ENCODE measurements around the gene SLC35D3.
"Not testable (repeated sequence)": the region's sequence is repeated elsewhere in the genome, so short reads cannot be mapped to it uniquely, and the experiment has no call there.

The SLC35D3 gene

DNA sequence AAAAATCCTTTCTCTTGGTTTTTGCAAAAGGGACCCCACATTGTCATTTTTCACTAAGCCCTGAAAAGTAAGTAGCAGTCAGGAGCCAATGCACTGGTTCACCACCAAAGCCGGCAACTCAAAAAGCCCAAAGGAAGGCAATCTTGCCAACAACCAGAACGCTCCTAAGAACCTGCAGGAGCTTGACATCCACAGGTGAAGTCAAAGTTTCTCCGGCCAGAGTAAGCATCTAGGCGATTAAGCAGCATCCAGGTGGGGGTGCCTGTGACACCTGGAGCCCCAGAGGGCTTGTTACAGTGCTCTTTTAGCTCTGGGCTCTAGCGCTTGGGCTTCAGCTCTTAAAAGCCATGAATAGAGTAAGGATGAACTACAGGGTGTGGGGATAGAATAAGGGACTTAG, 36.1 kb downstream of the SLC35D3 start:
- in situ Hi-C loops (cut with HindIII; ENCODE audit: low pct_ligation_motif_present, low pct_unique_long_range_greater_than_20kb, low sequenced_read_pairs): no loop called here
- DNase-seq: no peak

DNA sequence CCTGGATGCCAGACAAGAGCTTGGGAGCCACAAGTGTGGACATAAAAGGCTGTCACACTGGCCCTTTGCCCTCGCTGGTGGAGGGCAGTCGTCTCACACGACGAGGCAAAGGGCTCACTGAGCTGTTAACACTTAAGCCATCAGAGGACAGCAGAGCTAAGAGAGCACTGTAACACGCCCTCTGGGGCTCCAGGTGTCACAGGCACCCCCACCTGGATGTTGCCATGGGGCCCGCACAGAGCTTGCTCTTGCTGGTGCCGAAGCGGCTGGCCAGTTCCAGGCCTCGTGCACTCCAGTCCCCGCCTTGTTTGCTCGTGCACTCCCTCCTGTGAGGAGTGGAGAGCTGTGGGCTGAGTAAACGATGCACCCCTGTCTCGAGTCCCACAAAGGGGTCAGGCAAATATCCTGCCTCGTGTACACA, 37.4 kb downstream of the SLC35D3 start:
- in situ Hi-C loops (cut with HindIII; ENCODE audit: low pct_ligation_motif_present, low pct_unique_long_range_greater_than_20kb, low sequenced_read_pairs): no loop called here
- DNase-seq: no peak

DNA sequence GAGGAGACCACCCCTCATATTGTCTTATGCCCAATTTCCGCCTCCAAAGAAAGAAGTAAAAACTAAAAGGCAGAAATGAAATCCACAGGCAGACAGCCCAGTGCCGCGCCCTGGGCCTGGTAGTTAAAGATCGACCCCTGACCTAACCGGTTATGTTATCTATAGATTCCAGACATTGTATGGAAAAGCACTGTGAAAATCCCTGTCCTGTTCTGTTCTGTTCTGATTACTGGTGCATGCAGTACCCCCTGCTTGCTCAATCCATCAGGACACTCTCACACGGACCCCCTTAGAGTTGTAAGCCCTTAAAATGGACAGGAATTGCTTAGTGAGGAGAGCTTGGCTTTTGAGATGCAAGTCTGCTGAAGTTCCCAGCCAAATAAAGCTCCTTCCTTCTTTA, 37.8 kb downstream of the SLC35D3 start:
- in situ Hi-C loops (cut with HindIII; ENCODE audit: low pct_ligation_motif_present, low pct_unique_long_range_greater_than_20kb, low sequenced_read_pairs); DNase-seq: not testable (repeated sequence)

DNA sequence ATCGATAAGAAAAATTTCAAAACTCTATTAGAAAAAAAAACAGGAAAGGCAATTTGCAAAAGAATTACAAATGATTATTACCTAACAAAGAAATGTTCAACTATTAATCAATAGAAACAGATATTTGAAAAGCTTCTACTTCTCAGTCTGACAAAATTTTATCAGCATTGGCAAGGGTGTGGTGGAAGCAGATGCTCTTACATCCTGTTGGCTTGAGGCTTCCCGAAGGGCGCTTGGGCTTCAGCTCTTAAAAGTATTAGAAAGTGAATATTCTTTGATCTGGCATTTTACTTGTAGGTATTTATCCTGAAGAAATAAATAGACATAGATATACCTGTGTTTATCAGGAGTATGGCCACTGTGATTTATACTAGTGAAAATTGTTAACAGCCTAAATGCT, 38.7 kb downstream of the SLC35D3 start:
- DNase-seq: no peak
- in situ Hi-C loops (cut with HindIII; ENCODE audit: low pct_ligation_motif_present, low pct_unique_long_range_greater_than_20kb, low sequenced_read_pairs): no loop called here

DNA sequence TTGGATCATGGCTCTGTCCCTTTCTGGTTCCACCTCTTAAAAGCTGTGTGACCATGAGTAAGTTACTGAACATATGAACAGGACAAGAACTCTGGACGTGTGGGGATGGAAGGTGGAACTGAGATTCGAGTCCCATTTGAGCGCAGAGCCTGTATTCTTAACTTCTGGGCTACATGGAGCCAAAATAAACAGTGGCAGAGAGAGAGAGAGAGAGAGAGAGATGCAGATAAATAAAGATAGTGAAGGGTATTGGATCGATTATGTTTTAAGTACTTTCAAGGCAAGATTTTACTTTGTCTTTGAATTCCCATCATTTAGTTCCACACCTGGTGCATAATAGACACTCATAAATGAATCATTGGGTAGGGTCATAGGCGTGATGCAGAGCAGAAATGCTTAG, 39.7 kb downstream of the SLC35D3 start:
- in situ Hi-C loops (cut with HindIII; ENCODE audit: low pct_ligation_motif_present, low pct_unique_long_range_greater_than_20kb, low sequenced_read_pairs): no loop called here
- no peak for DNase-seq

DNA sequence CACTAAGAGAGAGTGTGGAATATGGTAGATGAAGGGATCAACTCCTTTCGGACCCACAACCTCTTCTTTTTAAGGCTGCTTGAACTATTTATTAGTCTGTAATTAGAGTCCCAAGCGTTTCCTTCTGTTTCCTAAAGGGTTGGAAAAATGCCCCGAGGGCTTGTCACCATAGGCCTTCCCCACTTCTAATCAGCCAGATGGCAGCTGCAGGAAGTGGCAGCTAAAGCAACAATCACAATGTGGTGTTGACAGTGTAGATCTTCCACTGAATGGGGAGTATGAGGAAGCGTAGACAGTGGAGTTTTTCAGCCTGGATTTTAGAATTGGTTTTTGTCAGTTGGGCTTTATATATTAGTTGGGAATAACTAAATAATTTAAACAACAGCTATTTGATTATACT, 40.6 kb downstream of the SLC35D3 start:
- DNase-seq: no peak
- in situ Hi-C loops (cut with HindIII; ENCODE audit: low pct_ligation_motif_present, low pct_unique_long_range_greater_than_20kb, low sequenced_read_pairs): no loop called here

DNA sequence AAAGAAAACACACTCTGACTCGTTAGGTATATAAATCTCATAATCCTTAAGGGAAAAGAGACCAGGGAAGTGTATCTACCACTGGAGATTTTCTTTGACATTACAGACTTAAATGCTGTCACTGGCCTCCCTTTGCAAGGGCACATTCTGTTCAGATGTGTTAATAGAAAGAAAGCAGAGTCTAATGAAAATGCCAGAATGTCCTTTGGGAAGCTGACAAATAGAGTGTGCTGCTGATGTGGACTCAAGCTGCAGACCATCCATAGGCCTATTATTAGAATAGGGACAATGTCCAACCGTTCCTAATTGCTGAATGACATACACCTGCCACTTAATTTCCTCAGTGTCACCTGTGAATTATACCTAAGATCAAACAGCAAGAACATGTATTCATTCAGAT, 41.2 kb downstream of the SLC35D3 start:
- no peak for DNase-seq
- in situ Hi-C loops (cut with HindIII; ENCODE audit: low pct_ligation_motif_present, low pct_unique_long_range_greater_than_20kb, low sequenced_read_pairs): no loop called here

DNA sequence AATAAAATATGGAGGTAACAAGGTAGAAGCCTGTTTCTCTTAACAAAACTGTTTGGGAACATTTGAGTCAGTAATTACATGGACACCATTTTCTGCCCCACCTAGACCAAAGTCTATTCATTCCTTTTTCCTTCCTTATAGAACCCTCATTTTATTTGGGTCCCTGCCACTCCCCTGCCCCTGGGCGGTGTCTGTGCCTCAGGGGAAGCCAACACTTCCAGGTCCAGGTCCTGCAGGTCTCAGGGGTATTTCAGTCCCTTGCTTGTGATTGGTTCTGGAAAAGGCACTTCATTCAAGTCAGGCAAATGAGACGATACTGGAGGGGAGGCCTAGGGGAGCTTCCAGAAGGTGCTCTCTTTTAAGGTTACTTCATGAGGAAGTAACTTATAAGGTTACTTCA, 42.3 kb downstream of the SLC35D3 start:
- DNase-seq: no peak
- in situ Hi-C loops (cut with HindIII; ENCODE audit: low pct_ligation_motif_present, low pct_unique_long_range_greater_than_20kb, low sequenced_read_pairs): no loop called here

DNA sequence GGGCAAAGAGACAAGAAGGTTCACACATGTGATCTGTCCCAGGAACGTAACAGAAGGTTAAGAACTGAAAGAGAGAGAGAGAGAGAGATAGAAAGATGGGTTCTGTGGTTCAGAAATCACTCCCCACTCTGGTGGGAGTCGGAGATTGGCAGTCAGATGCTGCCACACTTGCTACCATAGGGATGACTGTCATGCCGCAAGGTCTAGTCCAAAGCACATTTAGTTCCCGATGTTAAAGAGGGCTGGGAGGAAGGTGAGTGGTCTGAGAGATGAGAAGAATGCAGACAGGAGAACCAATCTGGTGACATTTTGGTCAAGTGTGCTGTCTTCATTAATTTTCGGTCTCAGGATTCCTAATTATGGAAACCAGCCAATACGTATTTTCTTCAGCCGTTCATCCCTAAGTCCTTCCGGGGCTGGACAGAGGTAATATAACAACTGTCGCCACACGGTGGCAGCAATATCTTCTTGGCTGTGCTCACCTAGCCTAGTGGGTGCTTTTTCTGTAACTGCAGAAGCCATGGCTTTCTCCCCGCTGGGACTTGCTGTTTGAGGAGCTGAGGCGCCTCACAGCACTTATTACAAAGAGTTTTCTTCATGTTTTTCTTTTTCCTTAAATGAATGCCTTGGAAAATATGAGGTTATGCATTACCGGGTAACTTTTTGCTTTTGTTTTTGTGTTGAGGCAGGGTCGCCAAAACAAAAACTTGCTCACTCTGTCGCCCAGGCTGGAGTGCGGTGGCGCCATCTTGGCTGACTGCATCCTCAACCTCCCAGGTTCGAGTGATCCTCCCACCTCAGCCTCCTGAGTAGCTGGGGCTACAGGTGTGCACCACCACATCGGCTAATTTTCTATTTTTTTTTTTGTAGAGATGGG, 46.0 kb downstream of the SLC35D3 start:
- DNase-seq: peak; percentile 63
- in situ Hi-C loops (cut with HindIII; ENCODE audit: low pct_ligation_motif_present, low pct_unique_long_range_greater_than_20kb, low sequenced_read_pairs): no loop called here

DNA sequence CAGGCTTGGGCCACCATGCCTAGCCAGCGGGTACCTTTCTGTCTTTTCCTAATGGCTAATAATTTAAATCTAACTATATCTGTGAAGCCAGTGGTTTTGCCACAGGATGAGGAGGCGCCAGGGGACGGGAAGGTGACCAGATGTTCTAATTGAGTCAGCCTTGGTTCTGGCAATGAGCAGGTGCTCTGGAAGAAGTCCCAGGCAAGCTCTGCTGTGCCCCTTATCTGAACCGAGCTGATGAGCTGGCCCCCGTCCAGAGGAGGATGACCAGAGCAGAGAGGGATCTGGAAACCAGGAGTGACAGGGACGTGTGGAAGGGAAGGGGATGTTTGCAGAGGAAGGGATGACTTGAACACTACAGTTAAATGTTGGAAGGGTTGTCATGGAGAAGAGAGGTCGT, 46.7 kb downstream of the SLC35D3 start:
- no peak for DNase-seq
- in situ Hi-C loops (cut with HindIII; ENCODE audit: low pct_ligation_motif_present, low pct_unique_long_range_greater_than_20kb, low sequenced_read_pairs): no loop called here

DNA sequence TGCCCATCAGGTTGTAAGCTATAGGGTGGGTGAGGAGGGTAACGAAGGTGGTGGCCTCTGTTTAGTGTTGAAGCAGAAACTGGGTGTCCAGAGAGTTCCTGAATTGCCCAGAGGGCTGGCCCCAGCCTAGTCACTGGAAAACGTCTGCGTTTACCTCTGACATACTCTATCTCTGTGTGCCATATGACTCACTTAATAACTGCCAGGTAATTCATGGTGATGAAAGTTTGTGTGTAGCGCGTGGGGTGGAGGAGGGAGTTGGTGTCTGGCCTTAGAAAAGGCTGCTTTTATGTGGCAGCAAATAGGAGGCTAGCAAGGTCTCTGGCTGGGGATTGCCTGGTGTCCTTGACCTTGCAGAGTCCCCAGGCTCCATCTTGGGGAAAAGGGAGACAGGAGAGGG, 47.3 kb downstream of the SLC35D3 start:
- in situ Hi-C loops (cut with HindIII; ENCODE audit: low pct_ligation_motif_present, low pct_unique_long_range_greater_than_20kb, low sequenced_read_pairs): no loop called here

DNA sequence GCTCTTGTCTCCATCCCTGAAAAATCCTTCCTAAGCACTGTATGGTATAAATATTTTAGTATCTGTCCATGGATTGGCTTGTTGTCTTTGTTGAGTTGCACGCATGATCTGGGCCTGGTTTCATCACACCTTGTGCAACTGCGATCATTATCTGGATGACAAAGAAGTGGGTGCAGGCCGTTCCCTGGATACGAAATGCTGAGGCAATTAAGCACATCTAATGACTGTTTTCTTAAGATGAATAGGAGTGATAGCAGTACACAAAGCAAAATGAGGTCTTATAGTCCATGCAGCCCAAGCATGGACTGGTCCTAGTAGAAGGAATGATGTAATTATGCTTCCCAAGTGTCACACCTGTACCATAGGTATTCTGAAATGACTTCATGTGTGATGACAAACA, 47.8 kb downstream of the SLC35D3 start:
- in situ Hi-C loops (cut with HindIII; ENCODE audit: low pct_ligation_motif_present, low pct_unique_long_range_greater_than_20kb, low sequenced_read_pairs): no loop called here
- no peak for DNase-seq

More for the DNA sequence above, 47.3 kb downstream of the SLC35D3 start:
- DNase-seq: no peak

DNA sequence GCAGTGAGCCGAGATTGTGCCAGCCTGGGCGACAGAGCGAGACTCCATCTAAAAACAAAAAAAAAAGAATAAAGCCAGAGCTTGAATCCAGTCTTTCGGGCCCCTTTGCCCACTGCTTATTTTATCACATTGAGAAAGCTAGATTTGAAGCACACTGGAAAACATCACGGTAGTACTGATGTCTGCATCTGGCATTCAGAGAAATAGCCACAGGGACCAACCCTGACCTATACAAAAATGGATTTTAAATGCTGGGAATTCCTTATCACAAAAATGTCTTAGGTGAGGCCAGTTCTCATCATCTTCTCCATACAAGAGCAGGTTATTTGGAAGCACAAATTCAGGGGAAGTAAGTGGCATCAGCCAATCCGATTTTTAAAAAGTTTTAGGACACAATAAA, 49.5 kb downstream of the SLC35D3 start:
- in situ Hi-C loops (cut with HindIII; ENCODE audit: low pct_ligation_motif_present, low pct_unique_long_range_greater_than_20kb, low sequenced_read_pairs): no loop called here
- DNase-seq: no peak

DNA sequence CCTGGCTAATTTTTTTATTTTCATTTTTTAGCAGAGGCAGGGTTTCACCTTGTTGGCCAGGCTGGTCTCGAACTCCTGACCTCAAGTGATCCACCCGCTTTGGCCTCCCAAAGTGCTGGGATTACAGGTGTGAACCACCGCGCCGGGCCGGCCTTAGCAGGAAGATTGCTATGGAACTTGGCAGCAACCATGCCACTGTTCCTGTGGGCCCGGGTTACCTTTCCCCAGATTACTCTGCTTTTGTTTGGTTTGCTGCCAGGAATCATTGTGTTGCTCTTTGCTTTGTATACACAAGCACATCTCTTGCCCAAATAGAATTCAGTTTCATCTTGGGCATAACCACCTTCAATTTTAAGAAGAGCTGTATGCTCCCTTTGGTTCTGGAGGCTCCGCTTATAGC, 51.7 kb downstream of the SLC35D3 start:
- in situ Hi-C loops (cut with HindIII; ENCODE audit: low pct_ligation_motif_present, low pct_unique_long_range_greater_than_20kb, low sequenced_read_pairs); DNase-seq: not testable (repeated sequence)
